Calu3 (cell line): ENCODE data around the gene OR10H5. TPM values are rescaled to one million over a fixed set of nuclear protein-coding genes. Genes with fewer than 3 reads are reported as not detected.

Experiments
- BruUV-seq: library from RNA; stranded (reverse); fragments of 400-500 nt; replicated peaks from 2 replicates; lab custom pipeline; 2021; lab: Mats Ljungman, UMichigan
- CTCF ChIA-PET: fragments of 300-600 bp; sonication (Branson Sonifier 250); formaldehyde crosslinking; loops from one replicate; lab custom pipeline; 2022; ENCODE audit warnings: antibody characterized with exemption; lab: Charles Lee
- DNase-seq: peaks from one replicate; pipeline ENCODE4 v3.0.0; 2022
- H3K27ac Mint-ChIP-seq: one replicate; pipeline ENCODE4 v1.8.0; 2022; ENCODE audit warnings: mixed read lengths; ENCODE audit not compliant: unreplicated experiment
- H3K27me3 Mint-ChIP-seq: one replicate; pipeline ENCODE4 v1.8.0; 2022; ENCODE audit warnings: mixed read lengths; ENCODE audit not compliant: unreplicated experiment
- H3K36me3 Mint-ChIP-seq: one replicate; pipeline ENCODE4 v1.8.0; 2022; ENCODE audit warnings: mild to moderate bottlenecking, moderate library complexity, mixed read lengths; ENCODE audit not compliant: insufficient read depth, unreplicated experiment
- H3K4me1 Mint-ChIP-seq: one replicate; pipeline ENCODE4 v1.8.0; 2022; ENCODE audit warnings: mild to moderate bottlenecking, low read depth, mixed read lengths; ENCODE audit not compliant: unreplicated experiment
- H3K4me3 Mint-ChIP-seq: one replicate; pipeline ENCODE4 v1.8.0; 2022; ENCODE audit warnings: mild to moderate bottlenecking, low read depth, moderate library complexity, mixed read lengths; ENCODE audit not compliant: unreplicated experiment
- H3K9me3 Mint-ChIP-seq: one replicate; pipeline ENCODE4 v1.8.0; 2022; ENCODE audit warnings: low read depth, mixed read lengths; ENCODE audit not compliant: unreplicated experiment
- CTCF ChIP-seq: fragments of 200-600 bp; IDR thresholded peaks from one replicate; pipeline ENCODE4 v1.8.0; 2022; ENCODE audit warnings: antibody characterized with exemption; ENCODE audit not compliant: unreplicated experiment
- intact Hi-C: fragments of 100-400 bp; cut with micrococcal nuclease; formaldehyde crosslinking; loops from one replicate; pipeline ENCODE4 v1.10.0; 2022; ENCODE audit not compliant: unreplicated experiment
- total RNA-seq: library from RNA; stranded (reverse); gene quantifications from 2 replicates; pipeline ENCODE4 v1.2.3, GENCODE V29; 2022

The OR10H5 gene
- total RNA-seq, 1 experiment from 2014 or later, result not detected

GRCh38 chr19:15776264-15776663 lies 11.2 kb upstream of the OR10H5 start:
- no TSS peak for BruUV-seq
- H3K36me3 Mint-ChIP-seq, result no peaks in the 10 kb centered on the region
- CTCF ChIA-PET, result no interaction called here
- H3K4me1 Mint-ChIP-seq, result no peaks in the 10 kb centered on the region
- no peak overlapping the region for H3K4me3 Mint-ChIP-seq
- no peak overlapping the region for H3K27ac Mint-ChIP-seq
- no peak for DNase-seq
- H3K9me3 Mint-ChIP-seq, result no peaks in the 10 kb centered on the region
- no peak for TF ChIP-seq CTCF
- H3K27me3 Mint-ChIP-seq, result peaks cover 44% of the 10 kb centered on the region
- intact Hi-C loops, result no loop called here

GRCh38 chr19:15776991-15777970 lies 10.2 kb upstream of the OR10H5 start:
- DNase-seq, result no peak
- no TSS peak for BruUV-seq
- peaks cover 34% of the 10 kb centered on the region for H3K27me3 Mint-ChIP-seq
- no peaks in the 10 kb centered on the region for H3K36me3 Mint-ChIP-seq
- TF ChIP-seq CTCF, result no peak
- no peak overlapping the region for H3K4me3 Mint-ChIP-seq
- no peaks in the 10 kb centered on the region for H3K4me1 Mint-ChIP-seq
- CTCF ChIA-PET, result no interaction called here
- H3K9me3 Mint-ChIP-seq, result no peaks in the 10 kb centered on the region
- no peak overlapping the region for H3K27ac Mint-ChIP-seq
- intact Hi-C loops, result no loop called here

DNA sequence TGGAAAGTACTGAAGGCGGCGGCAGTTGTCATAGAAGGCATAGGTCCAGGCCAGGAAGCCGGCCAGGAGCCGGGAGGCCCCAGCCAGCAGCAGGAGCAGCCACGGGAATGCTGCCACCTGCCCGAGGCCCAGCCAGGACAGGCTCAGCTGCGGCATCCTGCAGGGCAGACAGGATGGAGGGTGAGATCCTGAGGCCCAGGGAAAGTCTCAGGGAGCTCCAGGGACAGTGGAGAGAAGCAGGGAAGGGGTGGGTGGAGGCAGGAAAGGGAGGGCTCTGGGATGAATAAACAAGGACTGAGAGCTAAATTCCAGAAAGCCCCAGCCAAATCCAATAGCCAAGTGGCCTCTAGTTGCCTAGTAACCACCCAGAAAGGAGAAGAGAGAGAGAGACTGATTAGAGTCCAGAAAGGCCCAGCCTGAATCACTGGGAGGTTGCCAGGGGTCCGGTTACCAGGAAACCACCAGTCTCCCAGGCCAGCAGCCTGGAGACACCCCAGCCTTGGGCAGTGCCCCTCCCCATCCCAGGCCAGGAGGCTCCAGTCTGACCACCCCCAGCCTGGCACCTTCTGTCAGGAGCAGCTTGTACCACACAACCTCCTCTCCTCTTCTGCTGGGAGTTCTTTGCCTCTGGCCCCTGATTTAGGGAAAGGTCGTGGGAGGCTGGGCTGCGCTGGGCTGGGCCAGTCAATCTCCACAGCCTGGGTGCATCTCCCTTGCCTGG lies 7.5 kb upstream of the OR10H5 start:
- CTCF ChIA-PET, result no interaction called here
- no peak overlapping the region for H3K4me3 Mint-ChIP-seq
- DNase-seq, result peak; percentile 31
- H3K27ac Mint-ChIP-seq, result no peak overlapping the region
- BruUV-seq, result no TSS peak
- H3K9me3 Mint-ChIP-seq, result no peaks in the 10 kb centered on the region
- H3K27me3 Mint-ChIP-seq, result peaks cover 28% of the 10 kb centered on the region
- H3K4me1 Mint-ChIP-seq, result no peaks in the 10 kb centered on the region
- intact Hi-C loops, result no loop called here
- H3K36me3 Mint-ChIP-seq, result no peaks in the 10 kb centered on the region
- TF ChIP-seq CTCF, result no peak

GRCh38 chr19:15780610-15781418 lies 6.6 kb upstream of the OR10H5 start:
- no peaks in the 10 kb centered on the region for H3K9me3 Mint-ChIP-seq
- intact Hi-C loops, result no loop called here
- DNase-seq, result no peak
- H3K4me3 Mint-ChIP-seq, result no peak overlapping the region
- TF ChIP-seq CTCF, result no peak
- H3K27me3 Mint-ChIP-seq, result peaks cover 20% of the 10 kb centered on the region
- H3K4me1 Mint-ChIP-seq, result no peaks in the 10 kb centered on the region
- CTCF ChIA-PET, result no interaction called here
- H3K27ac Mint-ChIP-seq, result no peak overlapping the region
- no peaks in the 10 kb centered on the region for H3K36me3 Mint-ChIP-seq
- no TSS peak for BruUV-seq
